ENCODE results near the gene CADPS2.

GRCh38 chr7:122412441-122412840 lies 473.8 kb downstream of the CADPS2 start:
- TF ChIP-seq CTCF (IDR thresholded peaks at IDR 0.05) (no peak), POLR2A (IDR thresholded peaks at IDR 0.05) (no peak)
